Astrocyte of the cerebellum (primary cell): ENCODE measurements around the gene ZNF613.
A peak's percentile ranks its signal among the peaks of the same experiment; 100 is the strongest.

Experiments
- DNase-seq: peaks from one replicate; pipeline ENCODE4 v3.0.0-alpha.2; 2011; ENCODE audit warnings: low read depth
- H3K4me3 ChIP-seq: 2 replicates; pipeline ENCODE4 v1.5.1; 2011; ENCODE audit warnings: mild to moderate bottlenecking, low read depth, low read length, moderate library complexity
- CTCF ChIP-seq: IDR thresholded peaks from 2 replicates; pipeline ENCODE4 v1.5.1; 2012; ENCODE audit warnings: low read length, low read depth, moderate library complexity, mild to moderate bottlenecking; ENCODE audit errors: missing control alignments
- in situ Hi-C: cut with HindIII; loops from 2 replicates; pipeline ENCODE4 v1.10.0; 2017; ENCODE audit warnings: low sequenced_read_pairs

The ZNF613 gene

DNA sequence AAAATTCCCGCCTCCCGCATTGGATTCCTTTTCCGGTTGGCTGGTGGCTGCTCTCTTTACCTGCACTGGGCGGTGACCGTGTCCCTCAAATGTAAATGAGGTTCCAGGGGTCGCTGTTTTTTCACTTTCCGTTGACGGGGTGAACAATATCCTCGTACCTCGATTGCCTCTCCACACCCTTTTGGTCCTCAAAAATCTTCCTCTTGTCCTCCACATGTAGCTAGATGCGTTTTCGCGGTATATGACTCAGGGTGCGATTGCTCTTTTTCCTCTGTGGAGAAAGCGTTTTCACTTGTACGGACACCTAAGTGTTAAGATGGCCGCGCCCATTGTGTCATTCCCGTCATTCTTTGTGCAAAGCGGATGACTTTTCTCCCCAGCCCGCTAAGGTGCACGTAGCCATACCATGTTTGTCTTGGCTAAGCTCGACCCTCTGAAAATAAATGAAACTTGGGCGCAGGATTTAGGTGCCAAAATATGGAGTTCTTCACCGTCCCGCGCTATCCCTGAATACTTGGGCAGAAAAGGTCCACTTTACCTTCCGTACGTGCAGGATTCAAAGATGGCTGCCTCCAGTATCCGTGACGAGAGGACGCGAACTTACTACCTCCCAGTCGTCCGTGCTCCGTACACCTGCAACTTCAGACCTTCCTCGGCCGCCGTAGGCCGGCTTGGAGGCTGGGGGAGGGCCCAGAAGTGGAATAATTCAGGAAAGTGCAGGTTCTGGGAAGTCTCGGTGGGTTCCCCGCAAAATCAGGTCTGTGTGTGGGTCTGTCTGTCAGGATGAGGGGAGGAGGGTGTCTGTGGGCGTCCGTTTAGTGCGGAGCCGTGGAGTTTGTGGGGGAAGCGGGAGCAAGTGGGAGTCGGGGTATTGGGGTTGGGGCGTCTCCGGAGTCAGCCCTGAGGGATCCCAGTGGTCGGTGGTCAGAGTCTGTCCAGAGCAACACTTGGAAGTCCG, at the start of gene ZNF613:
Gene ZNF613, plus strand, starts transcription at position 689 of the 958 bp plus-strand sequence. CDS start 8,749 bp downstream, outside the sequence.
- DNase-seq = peak; percentile 86
- in situ Hi-C loops = no loop called here
- TF ChIP-seq CTCF = peak; percentile 27
- peak within 1 kb of the TSS; percentile 65 for H3K4me3 ChIP-seq

- no peak for TF ChIP-seq CTCF
- no peak overlapping the region for H3K4me3 ChIP-seq
- in situ Hi-C loops = no loop called here
- DNase-seq = no peak
Measured at GRCh38 chr19:51882518-51882917, 44.8 kb upstream of the ZNF613 start.

GRCh38 chr19:51884713-51885112, 42.6 kb upstream of the ZNF613 start:
- no peak overlapping the region for H3K4me3 ChIP-seq
- in situ Hi-C loops = no loop called here
- no peak for DNase-seq
- TF ChIP-seq CTCF = no peak

DNA sequence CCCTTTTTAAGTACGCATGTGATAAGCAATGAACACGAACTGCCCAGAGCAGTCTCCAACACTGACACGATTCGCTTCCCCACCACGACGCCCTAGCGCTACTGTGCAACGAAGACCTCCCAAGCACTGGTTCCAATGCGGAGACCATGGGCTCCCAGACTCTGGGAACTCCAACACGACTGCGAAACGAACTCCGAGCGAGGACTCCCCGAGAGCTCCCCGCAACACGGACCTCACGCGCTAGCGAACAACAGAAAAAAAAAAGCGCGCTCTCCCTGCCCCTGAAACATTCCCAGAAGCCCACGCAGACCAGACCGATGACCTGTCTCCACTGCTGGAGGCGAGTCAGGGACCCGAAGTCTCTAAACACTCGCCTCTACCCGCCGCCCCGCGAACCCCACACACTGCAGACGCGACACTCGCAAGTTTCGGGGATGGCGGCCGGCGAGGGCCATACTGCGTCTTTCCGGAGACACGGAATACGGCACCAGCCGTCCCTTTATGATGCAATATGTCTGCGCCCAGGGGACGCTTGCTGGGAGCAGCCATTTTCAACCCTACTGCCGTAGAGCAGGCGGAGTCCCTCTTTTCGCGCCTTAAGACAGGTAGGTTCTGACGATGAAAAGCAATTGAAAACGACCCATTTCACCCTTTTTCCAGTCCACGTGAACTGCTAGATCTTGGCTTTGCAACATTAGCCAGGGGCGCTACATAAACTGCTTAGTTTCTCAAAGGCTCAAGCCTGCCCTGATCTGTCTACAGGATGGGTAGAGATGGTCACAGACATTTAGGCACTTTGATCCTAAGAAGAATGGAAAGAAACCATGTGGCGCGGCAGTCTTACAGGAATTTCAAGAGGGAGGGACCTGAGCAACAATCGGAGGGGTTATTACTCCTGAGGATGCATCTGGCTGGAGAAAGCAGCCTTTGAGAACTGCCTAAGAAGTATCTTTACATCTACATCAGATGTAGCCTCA, 39.5 kb upstream of the ZNF613 start, which contains the start of gene ZNF577:
Gene ZNF577, minus strand, starts transcription at position 430 of the 977 bp plus-strand sequence. CDS start 7,569 bp downstream, outside the sequence.
- DNase-seq = peak; percentile 83
- TF ChIP-seq CTCF = no peak
- in situ Hi-C loops = no loop called here
- peak within 1 kb of the TSS; percentile 80 for H3K4me3 ChIP-seq

DNA sequence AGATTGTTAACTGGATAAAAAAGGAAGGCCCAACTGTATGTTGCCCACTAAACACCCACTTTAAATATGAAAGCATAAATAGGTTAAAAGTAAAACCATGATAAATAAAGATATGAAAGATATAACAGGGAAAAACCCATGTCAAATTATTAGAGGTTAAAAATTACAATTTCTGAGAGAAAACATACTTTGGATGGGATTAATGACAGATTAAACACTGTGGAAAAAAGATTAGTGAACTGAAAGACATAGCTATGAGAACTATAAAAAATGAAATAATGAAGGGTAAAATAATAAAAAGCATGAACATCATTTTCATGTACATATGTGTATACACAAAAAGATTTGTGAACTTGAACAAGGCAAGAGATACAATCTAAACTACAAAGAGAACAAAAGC, 37.3 kb upstream of the ZNF613 start:
- no peak for DNase-seq
- H3K4me3 ChIP-seq = no peak overlapping the region
- TF ChIP-seq CTCF = no peak
- in situ Hi-C loops = no loop called here

GRCh38 chr19:51891193-51891747, 36.0 kb upstream of the ZNF613 start:
- DNase-seq = no peak
- no peak for TF ChIP-seq CTCF
- in situ Hi-C loops = no loop called here
- no peak overlapping the region for H3K4me3 ChIP-seq
